Upper lobe of left lung (tissue), 6 donors: ENCODE data around the gene AFG1L. TPM values are rescaled to one million over a fixed set of nuclear protein-coding genes. Genes with fewer than 3 reads are reported as not detected.

Source experiments
- ATAC-seq, 2 donors: fragments of 200-7000 bp; cut with Tn5 transposase; one replicate each; pipeline ENCODE4 v1.9.1; 2022; ENCODE audit warnings: mild to moderate bottlenecking in 2 of 2, moderate library complexity in 2 of 2; ENCODE audit not compliant: low FRiP score in 2 of 2
- DNase-seq, 2 donors: peaks; one replicate each; pipeline ENCODE4 v3.0.0-alpha.2; 2019 to 2020
- H3K27ac ChIP-seq, 4 donors: fragments of 200-600 bp; sonication (generic); one replicate each; pipeline ENCODE4 v1.5.1; 2016 to 2019
- H3K27me3 ChIP-seq, 4 donors: fragments of 200-600 bp; sonication (generic); one replicate each; pipeline ENCODE4 v1.5.1; 2017 to 2019
- H3K36me3 ChIP-seq, 4 donors: fragments of 200-600 bp; sonication (generic); one replicate each; pipeline ENCODE4 v1.5.1; 2016 to 2019
- H3K4me1 ChIP-seq, 4 donors: fragments of 200-600 bp; sonication (generic); one replicate each; pipeline ENCODE4 v1.5.1; 2018 to 2019
- H3K4me3 ChIP-seq, 4 donors: fragments of 200-600 bp; sonication (generic); one replicate each; pipeline ENCODE4 v1.5.1; 2017 to 2019; ENCODE audit warnings: mild to moderate bottlenecking in 2 of 4, moderate library complexity in 1 of 4
- H3K9me3 ChIP-seq, 4 donors: fragments of 200-600 bp; sonication (generic); one replicate each; pipeline ENCODE4 v1.5.1; 2018 to 2019
- CTCF ChIP-seq, 6 experiments: fragments of 450-650 bp in 4 of 6; fragments of 200-600 bp in 2 of 6; sonication (generic) in 2 of 6; IDR thresholded peaks; one replicate each; pipeline ENCODE4 v1.5.1; 2016 to 2019; ENCODE audit warnings: antibody characterized with exemption in 6 of 6
- EP300 ChIP-seq, 4 donors: sonication (generic); formaldehyde crosslinking; IDR thresholded peaks; one replicate each; pipeline ENCODE4 v1.5.1; 2017; ENCODE audit warnings: antibody characterized with exemption in 4 of 4, control low read depth in 2 of 4
- POLR2A ChIP-seq, 4 donors: fragments of 450-650 bp; IDR thresholded peaks; one replicate each; pipeline ENCODE4 v1.5.1; 2016 to 2017; ENCODE audit warnings: antibody characterized with exemption in 4 of 4, mild to moderate bottlenecking in 2 of 4
- POLR2AphosphoS5 ChIP-seq, 2 donors: sonication (generic); formaldehyde crosslinking; IDR thresholded peaks; one replicate each; pipeline ENCODE4 v1.5.1; 2017; ENCODE audit warnings: antibody characterized with exemption in 2 of 2
- WGBS, 2 donors: methylation state at CpG; one replicate each; pipeline ENCODE4 v1.1.5; 2017 to 2018; 5-methylcytosine and 5-hydroxymethylcytosine counted together
- total RNA-seq, 6 donors: library from RNA; depleted of rRNA in 4 of 6; stranded (reverse); fragments of >200 nt in 4 of 6; gene quantifications; one replicate each; pipeline versions ENCODE4 v1.1.0 to v1.2.1, GENCODE V29; 2016 to 2021
- donor health status: DM: no; HTN: no; CAD: no; lungs with moderate emphysema.
- donor health status: DM: no; HTN: yes; CAD: no; lungs with severe emphysema.

The AFG1L gene
- total RNA-seq, 6 donors from 2014 or later: 2.6 to 19.9 (median 7.0) TPM

GRCh38 chr6:108561742-108562502 is 267.1 kb downstream of the AFG1L start:
- DNase-seq: peak; percentile 49 to 86
- no peak for ATAC-seq
- TF ChIP-seq POLR2AphosphoS5 (IDR thresholded peaks at IDR 0.05) (no peak), POLR2A (IDR thresholded peaks at IDR 0.05) (no peak), EP300 (IDR thresholded peaks at IDR 0.05) (no peak), CTCF (IDR thresholded peaks at IDR 0.05) (no peak)
- peak overlapping the region; percentile 42 to 92 (median 90) for H3K4me3 ChIP-seq
- H3K27me3 ChIP-seq: no peaks in the 10 kb centered on the region
- peaks cover 0 to 4% (median 1%) of the 10 kb centered on the region in 4 donors for H3K36me3 ChIP-seq
- peaks cover 32 to 51% (median 42%) of the 10 kb centered on the region in 4 donors for H3K4me1 ChIP-seq
- 7 to 31% methylated on average over 25 to 46 of the region's 46 CpGs for WGBS, 2 donors
- peak overlapping the region; percentile 95 to 100 (median 100) for H3K27ac ChIP-seq
- no peaks in the 10 kb centered on the region for H3K9me3 ChIP-seq

DNA sequence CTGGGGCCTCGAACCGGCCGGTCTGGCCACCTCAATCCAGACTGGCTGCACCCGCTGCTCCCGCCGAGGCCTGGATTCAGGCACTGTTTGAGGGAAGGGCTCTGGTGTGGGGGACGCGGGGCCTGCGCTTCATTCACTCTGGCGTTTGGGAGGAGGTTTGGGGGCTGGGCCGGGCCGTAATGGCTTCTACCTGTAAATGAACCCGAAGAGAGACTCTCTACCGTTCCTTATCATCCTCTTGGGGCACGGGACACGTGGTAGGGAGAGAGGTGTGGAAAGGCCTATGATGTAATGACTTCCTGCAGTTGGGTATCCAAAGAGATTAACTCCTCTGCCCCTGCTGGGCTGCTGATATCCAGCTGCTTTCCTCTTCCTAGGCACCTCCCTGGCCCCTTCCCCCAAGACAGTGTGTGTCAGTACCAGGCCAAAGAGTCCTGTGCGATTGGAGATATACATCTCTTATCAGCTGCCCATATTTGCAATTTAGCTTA is 267.7 kb downstream of the AFG1L start:
- H3K36me3 ChIP-seq: peaks cover 0 to 10% (median 7%) of the 10 kb centered on the region in 4 donors
- no peaks in the 10 kb centered on the region for H3K9me3 ChIP-seq
- no peaks in the 10 kb centered on the region for H3K27me3 ChIP-seq
- DNase-seq (peak; percentile 83 to 90), ATAC-seq (peak in 1 of 2 donors; percentile 52)
- H3K4me1 ChIP-seq: peaks cover 34 to 50% (median 43%) of the 10 kb centered on the region in 4 donors
- TF ChIP-seq POLR2A (IDR thresholded peaks at IDR 0.05) (peak in 3 of 4 donors; percentile 58 to 77 (median 69)), CTCF (IDR thresholded peaks at IDR 0.05) (peak in 1 of 6 experiments; percentile 41), EP300 (IDR thresholded peaks at IDR 0.05) (peak in 2 of 4 donors; percentile 51 to 88), POLR2AphosphoS5 (IDR thresholded peaks at IDR 0.05) (peak; percentile 85 to 94)
- WGBS, 2 donors: 7 to 20% methylated on average over 14 to 17 of the region's 17 CpGs
- peak overlapping the region; percentile 95 to 100 (median 100) for H3K27ac ChIP-seq
- peak overlapping the region; percentile 42 to 92 (median 90) for H3K4me3 ChIP-seq

- Histone ChIP-seq H3K27me3 (no peaks in the 10 kb centered on the region), H3K9me3 (no peaks in the 10 kb centered on the region), H3K27ac (peak overlapping the region; percentile 95 to 100 (median 100)), H3K4me3 (peak overlapping the region; percentile 42 to 92 (median 90)), H3K36me3 (peaks cover 3 to 15% (median 9%) of the 10 kb centered on the region in 4 donors), H3K4me1 (peaks cover 40 to 56% (median 49%) of the 10 kb centered on the region in 4 donors)
- TF ChIP-seq POLR2AphosphoS5 (IDR thresholded peaks at IDR 0.05): no peak
- TF ChIP-seq CTCF (IDR thresholded peaks at IDR 0.05): no peak
- no peak for TF ChIP-seq EP300 (IDR thresholded peaks at IDR 0.05)
- no peak for TF ChIP-seq POLR2A (IDR thresholded peaks at IDR 0.05)
- ATAC-seq: no peak
- no peak for DNase-seq
- WGBS, 2 donors: 65 to 73% methylated on average over 8 of the region's 8 CpGs
These were observed 268.4 kb downstream of the AFG1L start for GRCh38 chr6:108563292-108563691.

- Histone ChIP-seq H3K27ac (peak overlapping the region; percentile 82 to 100 (median 98)), H3K9me3 (no peaks in the 10 kb centered on the region), H3K36me3 (peaks cover 5 to 24% (median 11%) of the 10 kb centered on the region in 4 donors), H3K4me3 (peak overlapping the region in 3 of 4 donors; percentile 89 to 92 (median 92)), H3K27me3 (no peaks in the 10 kb centered on the region), H3K4me1 (peaks cover 49 to 64% (median 56%) of the 10 kb centered on the region in 4 donors)
- ATAC-seq (no peak), DNase-seq (no peak)
- TF ChIP-seq EP300 (IDR thresholded peaks at IDR 0.05) (no peak), POLR2A (IDR thresholded peaks at IDR 0.05) (no peak), POLR2AphosphoS5 (IDR thresholded peaks at IDR 0.05) (peak in 1 of 2 donors; percentile 17), CTCF (IDR thresholded peaks at IDR 0.05) (no peak)
- 36 to 46% methylated on average over 3 of the region's 3 CpGs for WGBS, 2 donors
These were observed 269.3 kb downstream of the AFG1L start for GRCh38 chr6:108564178-108564577.
